H9 (cell line): ENCODE measurements around the gene IDE. TPM values are rescaled to one million over a fixed set of nuclear protein-coding genes. Genes with fewer than 3 reads are reported as not detected.
"Not testable (repeated sequence)": the region's sequence is repeated elsewhere in the genome, so short reads cannot be mapped to it uniquely, and the experiment has no call there.

Experiments
- DNase-seq: peaks from one replicate; pipeline ENCODE4 v3.0.0-alpha.2; 2017
- H2AFZ ChIP-seq: one replicate; pipeline ENCODE4 v1.6.1; 2013; ENCODE audit warnings: mild to moderate bottlenecking, low read length, control low read depth, moderate library complexity
- H2AK5ac ChIP-seq: 2 replicates; pipeline ENCODE4 v1.6.1; 2013; ENCODE audit warnings: low read length, control low read depth, mixed read lengths; ENCODE audit not compliant: insufficient read length
- H2BK120ac ChIP-seq: one replicate; pipeline ENCODE4 v1.6.1; 2013; ENCODE audit warnings: low read depth, mild to moderate bottlenecking, low read length, control low read depth, inconsistent platforms; ENCODE audit not compliant: poor library complexity, severe bottlenecking
- H2BK12ac ChIP-seq: 2 replicates; pipeline ENCODE4 v1.6.1; 2013; ENCODE audit warnings: low read length, control low read depth, mixed read lengths, low read depth; ENCODE audit not compliant: insufficient read length
- H2BK15ac ChIP-seq: 2 replicates; pipeline ENCODE4 v1.6.1; 2013; ENCODE audit warnings: low read depth, low read length, control low read depth
- H2BK20ac ChIP-seq: one replicate; pipeline ENCODE4 v1.6.1; 2013; ENCODE audit warnings: low read depth, mild to moderate bottlenecking, low read length, control low read depth, inconsistent platforms; ENCODE audit not compliant: poor library complexity, severe bottlenecking
- H2BK5ac ChIP-seq: 2 replicates; pipeline ENCODE4 v1.6.1; 2013; ENCODE audit warnings: low read length, control low read depth, mixed read lengths; ENCODE audit not compliant: insufficient read length
- H3K14ac ChIP-seq: 2 replicates; pipeline ENCODE4 v1.6.1; 2013; ENCODE audit warnings: low read length, control low read depth; ENCODE audit not compliant: insufficient read depth
- H3K18ac ChIP-seq: 2 replicates; pipeline ENCODE4 v1.6.1; 2013; ENCODE audit warnings: low read depth, mild to moderate bottlenecking, mixed read lengths, low read length, control low read depth; ENCODE audit not compliant: insufficient read length
- H3K23ac ChIP-seq: 2 replicates; pipeline ENCODE4 v1.6.1; 2013; ENCODE audit warnings: low read length, control low read depth, mixed read lengths, low read depth; ENCODE audit not compliant: insufficient read length
- H3K23me2 ChIP-seq: 2 replicates; pipeline ENCODE4 v1.6.1; 2013; ENCODE audit warnings: low read depth, mild to moderate bottlenecking, mixed read lengths, low read length, control low read depth; ENCODE audit not compliant: insufficient read length, poor library complexity, severe bottlenecking
- H3K27ac ChIP-seq: 2 replicates; pipeline ENCODE4 v1.5.1; 2013; ENCODE audit warnings: low read length, control low read depth, mixed read lengths, low read depth; ENCODE audit not compliant: insufficient read length
- H3K27me3 ChIP-seq: 2 replicates; pipeline ENCODE4 v1.6.1; 2013; ENCODE audit warnings: low read length, control low read depth, inconsistent platforms; ENCODE audit not compliant: insufficient read depth
- H3K4ac ChIP-seq: 2 replicates; pipeline ENCODE4 v1.6.1; 2013; ENCODE audit warnings: low read depth, mild to moderate bottlenecking, control low read depth, inconsistent platforms, low read length, moderate library complexity
- H3K4me1 ChIP-seq: 2 replicates; pipeline ENCODE4 v1.6.1; 2013; ENCODE audit warnings: low read length, control low read depth, inconsistent platforms; ENCODE audit not compliant: insufficient read depth
- H3K4me2 ChIP-seq: 2 replicates; pipeline ENCODE4 v1.6.1; 2013; ENCODE audit warnings: low read length, control low read depth, mixed read lengths; ENCODE audit not compliant: insufficient read length, insufficient read depth
- H3K56ac ChIP-seq: 2 replicates; pipeline ENCODE4 v1.6.1; 2013; ENCODE audit warnings: low read depth, mild to moderate bottlenecking, mixed read lengths, low read length, control low read depth; ENCODE audit not compliant: insufficient read length
- H3K79me1 ChIP-seq: 2 replicates; pipeline ENCODE4 v1.6.1; 2013; ENCODE audit warnings: low read depth, mild to moderate bottlenecking, moderate library complexity, low read length, control low read depth, inconsistent platforms; ENCODE audit not compliant: insufficient read depth, poor library complexity, severe bottlenecking
- H3K79me2 ChIP-seq: 2 replicates; pipeline ENCODE4 v1.6.1; 2013; ENCODE audit warnings: low read length, control low read depth, inconsistent platforms; ENCODE audit not compliant: insufficient read depth
- H3K9ac ChIP-seq: 2 replicates; pipeline ENCODE4 v1.6.1; 2013; ENCODE audit warnings: low read length, control low read depth, mixed read lengths; ENCODE audit not compliant: insufficient read length; ENCODE audit errors: extremely low read depth
- H3K9me3 ChIP-seq: one replicate; pipeline ENCODE4 v1.6.1; 2013; ENCODE audit warnings: low read depth, low read length, inconsistent platforms; ENCODE audit not compliant: control insufficient read depth
- H3T11ph ChIP-seq: one replicate; pipeline ENCODE4 v1.6.1; 2013; ENCODE audit warnings: mild to moderate bottlenecking, low read length, control low read depth, inconsistent platforms
- H4K20me1 ChIP-seq: one replicate; pipeline ENCODE4 v1.6.1; 2013; ENCODE audit not compliant: control insufficient read depth, insufficient read length, insufficient read depth
- H4K5ac ChIP-seq: 2 replicates; pipeline ENCODE4 v1.6.1; 2013; ENCODE audit warnings: low read depth, mild to moderate bottlenecking, mixed read lengths, low read length, control low read depth; ENCODE audit not compliant: insufficient read length
- H4K8ac ChIP-seq: replicated peaks from 2 replicates; pipeline ENCODE4 v1.6.1; 2013; ENCODE audit warnings: low read length, control low read depth, mixed read lengths, low read depth; ENCODE audit not compliant: insufficient read length
- H4K91ac ChIP-seq: 2 replicates; pipeline ENCODE4 v1.6.1; 2013; ENCODE audit warnings: low read depth, mild to moderate bottlenecking, moderate library complexity, mixed read lengths, low read length, control low read depth; ENCODE audit not compliant: insufficient read length
- H3K27ac Mint-ChIP-seq, 3 experiments: 2 replicates in 2 of 3; 3 replicates in 1 of 3; pipeline ENCODE4 v1.8.0; 2020 to 2021; ENCODE audit warnings: mixed read lengths in 3 of 3, mild to moderate bottlenecking in 1 of 3, moderate library complexity in 1 of 3
- H3K27me3 Mint-ChIP-seq: 2 replicates; pipeline ENCODE4 v1.8.0; 2021; ENCODE audit warnings: low read depth, mild to moderate bottlenecking, moderate library complexity, mixed read lengths
- H3K36me3 Mint-ChIP-seq, 3 experiments: 2 replicates in 2 of 3; 3 replicates in 1 of 3; pipeline ENCODE4 v1.8.0; 2020 to 2021; ENCODE audit warnings: low read depth in 3 of 3, mixed read lengths in 3 of 3; ENCODE audit not compliant: insufficient read depth in 1 of 3
- H3K4me1 Mint-ChIP-seq, 2 experiments: 2 replicates each; pipeline ENCODE4 v1.8.0; 2020; ENCODE audit warnings: mixed read lengths in 2 of 2
- H3K4me3 Mint-ChIP-seq, 2 experiments: 2 replicates in 1 of 2; 3 replicates in 1 of 2; pipeline ENCODE4 v1.8.0; 2020 to 2021; ENCODE audit warnings: mild to moderate bottlenecking in 2 of 2, mixed read lengths in 2 of 2, moderate library complexity in 1 of 2
- H3K9me3 Mint-ChIP-seq, 2 experiments: 2 replicates in 1 of 2; 3 replicates in 1 of 2; pipeline ENCODE4 v1.8.0; 2020; ENCODE audit warnings: mild to moderate bottlenecking in 2 of 2, mixed read lengths in 2 of 2, moderate library complexity in 1 of 2
- WGBS: extraction: QIAGEN DNeasy Blood & Tissue Kit; methylation state at CpG from one replicate; pipeline ENCODE4 v1.1.7; 2013; ENCODE audit warnings: missing lambda C conversion rate, low lambda C conversion rate, mixed read lengths; ENCODE audit not compliant: insufficient read length; ENCODE audit errors: extremely low coverage; 5-methylcytosine and 5-hydroxymethylcytosine counted together
- total RNA-seq: library from RNA; stranded (reverse); gene quantifications from 2 replicates; pipeline ENCODE4 v1.2.1, GENCODE V29; 2021
- TF ChIP-seq, protein P1 (sequence below): fragments of 200-600 bp; sonication (generic); conservative IDR thresholded peaks from 3 replicates; pipeline ENCODE4 v1.8.0; 2021; ENCODE audit warnings: antibody characterized with exemption, mild to moderate bottlenecking

The IDE gene
- total RNA-seq, 1 experiment from 2014 or later = 48.9 TPM

DNA sequence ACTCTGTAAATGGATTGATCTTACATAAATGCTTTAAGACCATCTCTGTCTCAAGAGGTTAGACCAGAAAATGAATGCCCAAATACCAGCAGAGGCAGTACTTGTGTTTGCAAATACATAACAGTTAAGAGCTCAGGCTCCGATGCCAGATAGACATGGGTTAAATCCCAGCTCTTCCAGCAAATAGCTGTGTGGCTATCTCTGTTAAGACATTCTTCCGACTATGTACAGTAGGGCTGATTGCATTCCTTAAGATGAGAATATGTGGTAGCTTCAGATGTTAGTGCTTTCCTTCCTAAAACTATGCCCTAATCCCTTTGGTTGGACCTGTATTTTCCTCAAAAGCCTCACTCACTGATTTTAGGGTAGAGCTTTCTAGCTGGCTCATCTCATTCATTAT is 2.2 kb downstream of the IDE start:
- no peak overlapping the region for H2AFZ ChIP-seq
- H2BK12ac ChIP-seq = no peak overlapping the region
- no peak overlapping the region for H2AK5ac ChIP-seq
- no peak for DNase-seq
- no peak overlapping the region for H3K23ac ChIP-seq
- no peak overlapping the region for H2BK120ac ChIP-seq
- no peak overlapping the region for H3K27ac ChIP-seq
- no peaks in the 10 kb centered on the region for H3K27me3 ChIP-seq
- no peak overlapping the region for H3K4ac ChIP-seq
- Mint-ChIP-seq H3K27ac (peak overlapping the region in 1 of 3 experiments; percentile 10; a peak in 1 of 7 replicates), H3K4me1 (peaks cover 32 to 40% of the 10 kb centered on the region in 2 experiments), H3K9me3 (no peaks in the 10 kb centered on the region), H3K36me3 (peaks cover 0 to 8% (median 7%) of the 10 kb centered on the region in 3 experiments; a peak in 4 of 7 replicates), H3K27me3 (no peaks in the 10 kb centered on the region; the same call in 1 of the 2 replicates), H3K4me3 (peak overlapping the region in 1 of 2 experiments; percentile 20; a peak in 3 of 5 replicates)
- H4K5ac ChIP-seq = no peak overlapping the region
- TF ChIP-seq, protein P1, sequence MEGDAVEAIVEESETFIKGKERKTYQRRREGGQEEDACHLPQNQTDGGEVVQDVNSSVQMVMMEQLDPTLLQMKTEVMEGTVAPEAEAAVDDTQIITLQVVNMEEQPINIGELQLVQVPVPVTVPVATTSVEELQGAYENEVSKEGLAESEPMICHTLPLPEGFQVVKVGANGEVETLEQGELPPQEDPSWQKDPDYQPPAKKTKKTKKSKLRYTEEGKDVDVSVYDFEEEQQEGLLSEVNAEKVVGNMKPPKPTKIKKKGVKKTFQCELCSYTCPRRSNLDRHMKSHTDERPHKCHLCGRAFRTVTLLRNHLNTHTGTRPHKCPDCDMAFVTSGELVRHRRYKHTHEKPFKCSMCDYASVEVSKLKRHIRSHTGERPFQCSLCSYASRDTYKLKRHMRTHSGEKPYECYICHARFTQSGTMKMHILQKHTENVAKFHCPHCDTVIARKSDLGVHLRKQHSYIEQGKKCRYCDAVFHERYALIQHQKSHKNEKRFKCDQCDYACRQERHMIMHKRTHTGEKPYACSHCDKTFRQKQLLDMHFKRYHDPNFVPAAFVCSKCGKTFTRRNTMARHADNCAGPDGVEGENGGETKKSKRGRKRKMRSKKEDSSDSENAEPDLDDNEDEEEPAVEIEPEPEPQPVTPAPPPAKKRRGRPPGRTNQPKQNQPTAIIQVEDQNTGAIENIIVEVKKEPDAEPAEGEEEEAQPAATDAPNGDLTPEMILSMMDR = no peak
- H3K79me1 ChIP-seq = peaks cover 5% of the 10 kb centered on the region
- H2BK5ac ChIP-seq = no peak overlapping the region
- no peaks in the 10 kb centered on the region for H3K9me3 ChIP-seq
- WGBS = no CpG with 5 or more reads among the region's 2 CpGs
- H3T11ph ChIP-seq = no peak overlapping the region
- H4K20me1 ChIP-seq = no peaks in the 10 kb centered on the region
- no peak overlapping the region for H2BK20ac ChIP-seq
- H4K8ac ChIP-seq = no peak overlapping the region
- H3K18ac ChIP-seq = no peak overlapping the region
- no peak overlapping the region for H3K56ac ChIP-seq
- no peak overlapping the region for H3K9ac ChIP-seq
- H4K91ac ChIP-seq = no peak overlapping the region
- H3K23me2 ChIP-seq = peaks cover 11% of the 10 kb centered on the region
- no peak overlapping the region for H2BK15ac ChIP-seq
- no peak overlapping the region for H3K14ac ChIP-seq
- 0 out of 2 replicates have a peak, but pooled peaks cover 2% of the 10 kb centered on the region for H3K4me1 ChIP-seq
- H3K79me2 ChIP-seq = peaks cover 11% of the 10 kb centered on the region; the same call in 1 of the 2 replicates
- H3K4me2 ChIP-seq = peak overlapping the region; percentile 93

DNA sequence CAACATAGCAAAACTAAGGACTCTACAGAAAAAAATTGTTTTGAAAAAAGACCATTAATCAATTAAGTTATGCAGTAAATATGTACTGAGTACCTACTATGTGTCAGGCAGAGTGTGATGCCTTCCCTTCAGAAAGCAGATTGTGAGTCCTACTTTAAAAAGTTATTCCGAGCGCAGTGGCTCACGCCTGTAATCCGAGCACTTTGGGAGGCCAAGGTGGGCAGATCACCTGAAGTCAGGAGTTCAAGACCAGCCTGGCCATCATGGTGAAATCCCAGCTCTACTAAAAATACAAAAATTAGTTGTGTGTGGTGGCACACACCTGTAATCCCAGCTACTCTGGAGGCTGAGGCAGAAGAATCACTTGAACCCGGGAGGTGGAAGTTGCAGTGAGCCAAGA is 4.2 kb downstream of the IDE start:
- Mint-ChIP-seq H3K36me3 (peaks cover 10 to 18% (median 14%) of the 10 kb centered on the region in 3 experiments), H3K4me1 (peaks cover 25 to 28% of the 10 kb centered on the region in 2 experiments)
- not testable (repeated sequence) for H2AK5ac ChIP-seq, H3K4me3 Mint-ChIP-seq, H2BK15ac ChIP-seq, H3K4me1 ChIP-seq, H4K91ac ChIP-seq, H4K5ac ChIP-seq, H2BK20ac ChIP-seq, H2AFZ ChIP-seq, H2BK5ac ChIP-seq, H3K9me3 ChIP-seq, H3K27ac Mint-ChIP-seq, H2BK120ac ChIP-seq, H3K23ac ChIP-seq, DNase-seq, H3K9me3 Mint-ChIP-seq, H3K27me3 Mint-ChIP-seq, H3K27me3 ChIP-seq, H3T11ph ChIP-seq, H3K4ac ChIP-seq, H3K14ac ChIP-seq, H3K18ac ChIP-seq, H3K79me1 ChIP-seq, H3K9ac ChIP-seq, H4K8ac ChIP-seq, H4K20me1 ChIP-seq, H3K56ac ChIP-seq, H3K27ac ChIP-seq, H3K4me2 ChIP-seq, H2BK12ac ChIP-seq
- WGBS = no CpG with 5 or more reads among the region's 5 CpGs
- H3K23me2 ChIP-seq = peaks cover 11% of the 10 kb centered on the region
- peaks cover 13% of the 10 kb centered on the region; the same call in 1 of the 2 replicates for H3K79me2 ChIP-seq
